HepG2 (cell line): ENCODE data around the gene PMIS2. TPM values are rescaled to one million over a fixed set of nuclear protein-coding genes. Genes with fewer than 3 reads are reported as not detected.
"Not testable (repeated sequence)": the region's sequence is repeated elsewhere in the genome, so short reads cannot be mapped to it uniquely, and the experiment has no call there.

Experiments
- ATAC-seq: fragments of 200-7000 bp; cut with Tn5 transposase; 3 replicates; pipeline ENCODE4 v1.9.1; 2020; ENCODE audit warnings: mild to moderate bottlenecking, moderate library complexity
- BruUV-seq: library from RNA; stranded (reverse); fragments of 400-500 nt; replicated peaks from 2 replicates; lab custom pipeline; 2021; lab: Mats Ljungman, UMichigan
- CTCF ChIA-PET: fragments of 300-600 bp; formaldehyde crosslinking; extraction: SDS; loops from one replicate; lab custom pipeline; 2021; ENCODE audit warnings: low total read pairs, inconsistent platforms, low intra/inter-chr PET ratio; lab: Yijun Ruan, JAX
- POLR2A ChIA-PET: fragments of 350-600 bp; sonication (Branson Sonifier 250); formaldehyde crosslinking; loops from one replicate; lab custom pipeline; 2020; ENCODE audit warnings: antibody characterized with exemption, inconsistent platforms; lab: Yijun Ruan, JAX
- DNase-seq: peaks from one replicate; pipeline ENCODE4 v3.0.0-alpha.2; 2015; ENCODE audit warnings: low spot score
- FAIRE-seq: peaks from 3 replicates; lab custom pipeline; 2011; peaks lifted over from hg19 to GRCh38; lab: Jason Lieb, UNC
- H2AFZ ChIP-seq: one replicate; pipeline ENCODE4 v1.6.1; 2011; ENCODE audit warnings: low read length, inconsistent platforms
- H3K27ac ChIP-seq: fragments of 300-600 bp; 3 replicates; pipeline ENCODE4 v1.8.0; 2011; ENCODE audit warnings: mixed run types, mild to moderate bottlenecking, mixed read lengths, low read length, inconsistent platforms; ENCODE audit not compliant: insufficient read depth; ENCODE audit errors: extremely low read length
- H3K27me3 ChIP-seq, 2 experiments: fragments of 200-600 bp in 1 of 2; 2 replicates in 1 of 2; 3 replicates in 1 of 2; pipeline versions ENCODE4 v1.6.0 to v1.8.0; 2011; ENCODE audit warnings: low read length in 2 of 2, mild to moderate bottlenecking in 2 of 2, moderate library complexity in 2 of 2, inconsistent platforms in 1 of 2; ENCODE audit not compliant: insufficient read depth in 2 of 2, control insufficient read depth in 1 of 2
- H3K36me3 ChIP-seq, 2 experiments: fragments of 200-600 bp in 1 of 2; replicated peaks in 1 of 2; 2 replicates in 1 of 2; 3 replicates in 1 of 2; pipeline versions ENCODE4 v1.5.1 to v1.8.0; 2011; ENCODE audit warnings: low read length in 2 of 2, inconsistent platforms in 1 of 2; ENCODE audit not compliant: insufficient read depth in 2 of 2, control insufficient read depth in 1 of 2
- H3K4me1 ChIP-seq: 2 replicates; pipeline ENCODE4 v1.5.1; 2012; ENCODE audit warnings: low read length, inconsistent platforms; ENCODE audit not compliant: insufficient read depth
- H3K4me2 ChIP-seq: 2 replicates; pipeline ENCODE4 v1.6.0; 2011; ENCODE audit warnings: low read depth, low read length, inconsistent platforms
- H3K4me3 ChIP-seq, 3 experiments: fragments of 200-600 bp in 1 of 3; sonication (generic), shearing (Covaris generic) in 1 of 3; replicated peaks in 1 of 3; 2 replicates each; pipeline ENCODE4 v1.5.1; 2011 to 2016; ENCODE audit warnings: low read length in 3 of 3, inconsistent platforms in 2 of 3, low read depth in 2 of 3, mild to moderate bottlenecking in 2 of 3, control low read depth in 1 of 3, mixed read lengths in 1 of 3; ENCODE audit not compliant: insufficient read depth in 1 of 3
- H3K79me2 ChIP-seq: one replicate; pipeline ENCODE4 v1.6.1; 2011; ENCODE audit warnings: low read length, inconsistent platforms; ENCODE audit not compliant: insufficient read depth
- H3K9ac ChIP-seq: 2 replicates; pipeline ENCODE4 v1.6.0; 2011; ENCODE audit warnings: mild to moderate bottlenecking, low read depth, low read length, inconsistent platforms; ENCODE audit not compliant: insufficient read depth
- H3K9me3 ChIP-seq: 2 replicates; pipeline ENCODE4 v1.5.1; 2012; ENCODE audit warnings: mild to moderate bottlenecking, low read length
- H4K20me1 ChIP-seq: 2 replicates; pipeline ENCODE4 v1.6.0; 2011; ENCODE audit warnings: inconsistent platforms, mild to moderate bottlenecking, low read length, moderate library complexity; ENCODE audit not compliant: insufficient read depth
- GZF1 ChIP-seq: sonication (generic); formaldehyde crosslinking; IDR thresholded peaks from 2 replicates; pipeline ENCODE4 v1.5.1; 2020; ENCODE audit warnings: mild to moderate bottlenecking, missing genetic modification reagents
- MEF2D ChIP-seq: sonication (generic); formaldehyde crosslinking; IDR thresholded peaks from 2 replicates; pipeline ENCODE4 v1.5.1; 2020; ENCODE audit warnings: mild to moderate bottlenecking, missing genetic modification reagents
- NFYB ChIP-seq: sonication (generic); formaldehyde crosslinking; IDR thresholded peaks from 2 replicates; pipeline ENCODE4 v1.4.0; 2020; ENCODE audit warnings: missing genetic modification reagents
- YEATS4 ChIP-seq: sonication (generic); formaldehyde crosslinking; IDR thresholded peaks from 2 replicates; pipeline ENCODE4 v1.4.0; 2020; ENCODE audit warnings: missing genetic modification reagents, borderline replicate concordance
- ZBTB38 ChIP-seq: sonication (generic); formaldehyde crosslinking; IDR thresholded peaks from 2 replicates; pipeline ENCODE4 v1.5.1; 2020; ENCODE audit warnings: mild to moderate bottlenecking, missing genetic modification reagents
- ZNF296 ChIP-seq: sonication (generic); formaldehyde crosslinking; conservative IDR thresholded peaks from 2 replicates; pipeline ENCODE4 v1.5.0; 2020; ENCODE audit warnings: mild to moderate bottlenecking, missing genetic modification reagents
- ZNF484 ChIP-seq: sonication (generic); formaldehyde crosslinking; IDR thresholded peaks from 2 replicates; pipeline ENCODE4 v1.5.1; 2020; ENCODE audit warnings: mild to moderate bottlenecking, low read depth, missing genetic modification reagents, borderline replicate concordance
- ZNF577 ChIP-seq: sonication (generic); formaldehyde crosslinking; IDR thresholded peaks from 2 replicates; pipeline ENCODE4 v1.4.0; 2020; ENCODE audit warnings: mild to moderate bottlenecking, low read depth, missing genetic modification reagents, borderline replicate concordance
- ZNF761 ChIP-seq: sonication (generic); formaldehyde crosslinking; conservative IDR thresholded peaks from 2 replicates; pipeline ENCODE4 v1.4.0; 2020; ENCODE audit warnings: mild to moderate bottlenecking, missing genetic modification reagents
- ZNF772 ChIP-seq: sonication (generic); formaldehyde crosslinking; IDR thresholded peaks from 2 replicates; pipeline ENCODE4 v1.5.0; 2020; ENCODE audit warnings: mild to moderate bottlenecking, missing genetic modification reagents
- ZSCAN29 ChIP-seq: sonication (generic); formaldehyde crosslinking; conservative IDR thresholded peaks from 2 replicates; pipeline ENCODE4 v1.4.0; 2020; ENCODE audit warnings: mild to moderate bottlenecking, missing genetic modification reagents
- ZSCAN30 ChIP-seq: sonication (generic); formaldehyde crosslinking; IDR thresholded peaks from 2 replicates; pipeline ENCODE4 v1.5.0; 2020; ENCODE audit warnings: mild to moderate bottlenecking, missing genetic modification reagents
- WGBS: methylation state at CpG from one replicate; pipeline ENCODE4 v1.1.6; 2017; ENCODE audit warnings: low lambda C conversion rate; 5-methylcytosine and 5-hydroxymethylcytosine counted together
- in situ Hi-C: cut with HindIII; loops from 2 replicates; pipeline ENCODE4 v1.10.0; 2017; ENCODE audit warnings: low pct_unique_long_range_greater_than_20kb; ENCODE audit not compliant: extremely low pct_ligation_motif_present
- intact Hi-C: fragments of 100-400 bp; cut with micrococcal nuclease; formaldehyde crosslinking; loops from one replicate; pipeline ENCODE4 v1.10.0; 2022; ENCODE audit not compliant: unreplicated experiment
- polyA plus RNA-seq, 8 experiments: library from polyadenylated mRNA; depleted of rRNA in 3 of 8; stranded (reverse) in 7 of 8; unstranded in 1 of 8; fragments of >200 nt; fragmentation: Illumina TruSeq in 4 of 8; extraction: Trizol in 4 of 8; gene quantifications; 2 replicates each; pipeline versions ENCODE4 v1.2.1 to v1.2.3, GENCODE V29; 2011 to 2016; ENCODE audit warnings: low read depth in 4 of 8, missing spikeins in 1 of 8, mixed read lengths in 1 of 8; ENCODE audit not compliant: insufficient read depth in 1 of 8
- total RNA-seq, 5 experiments: library from RNA; depleted of rRNA; stranded (reverse); fragments of >200 nt; fragmentation: Illumina TruSeq; extraction: Trizol; gene quantifications; 2 replicates each; pipeline ENCODE4 v1.2.3, GENCODE V29; 2016; ENCODE audit warnings: low read depth in 1 of 5
- TF ChIP-seq, protein P1 (sequence below): sonication (generic); formaldehyde crosslinking; IDR thresholded peaks from 2 replicates; pipeline ENCODE4 v1.4.0; 2020; ENCODE audit warnings: missing genetic modification reagents, borderline replicate concordance
- TF ChIP-seq, protein P2 (sequence below): sonication (generic); formaldehyde crosslinking; IDR thresholded peaks from 2 replicates; pipeline ENCODE4 v1.5.0; 2020; ENCODE audit warnings: mild to moderate bottlenecking, missing genetic modification reagents

The PMIS2 gene
- total and polyA plus RNA-seq, 2 of the 13 experiments (the other 11 are each of a cell fraction or from before 2014, with no cell fraction given) = not detected

DNA sequence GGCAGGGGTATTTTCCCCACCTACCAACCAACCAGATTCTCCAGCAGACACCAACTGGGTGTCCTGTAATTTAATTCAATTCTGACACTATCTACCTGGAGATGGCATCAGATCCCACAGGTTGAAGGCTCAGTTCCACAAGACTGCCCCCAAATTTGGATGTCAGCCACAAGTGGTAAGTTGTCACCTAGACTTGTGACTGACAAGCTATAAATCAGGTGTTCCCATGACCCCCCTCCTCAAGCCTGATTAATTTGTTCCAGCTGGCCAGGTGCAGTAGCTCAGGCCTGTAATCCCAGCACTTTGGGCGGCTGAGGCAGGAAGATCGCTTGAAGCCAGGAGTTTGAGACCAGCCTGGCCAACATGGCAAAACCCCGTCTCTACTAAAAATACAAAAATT, 16.0 kb downstream of the PMIS2 start (continued):
- TF ChIP-seq, protein P1, sequence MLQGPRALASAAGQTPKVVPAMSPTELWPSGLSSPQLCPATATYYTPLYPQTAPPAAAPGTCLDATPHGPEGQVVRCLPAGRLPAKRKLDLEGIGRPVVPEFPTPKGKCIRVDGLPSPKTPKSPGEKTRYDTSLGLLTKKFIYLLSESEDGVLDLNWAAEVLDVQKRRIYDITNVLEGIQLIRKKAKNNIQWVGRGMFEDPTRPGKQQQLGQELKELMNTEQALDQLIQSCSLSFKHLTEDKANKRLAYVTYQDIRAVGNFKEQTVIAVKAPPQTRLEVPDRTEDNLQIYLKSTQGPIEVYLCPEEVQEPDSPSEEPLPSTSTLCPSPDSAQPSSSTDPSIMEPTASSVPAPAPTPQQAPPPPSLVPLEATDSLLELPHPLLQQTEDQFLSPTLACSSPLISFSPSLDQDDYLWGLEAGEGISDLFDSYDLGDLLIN (CRISPR knock-in tag) = no peak
- TF ChIP-seq ZSCAN30 (CRISPR knock-in tag) = no peak
- TF ChIP-seq NFYB (CRISPR knock-in tag) = no peak
- no peak for TF ChIP-seq MEF2D (CRISPR knock-in tag)
- TF ChIP-seq ZNF577 (CRISPR knock-in tag) = no peak
- no peak for TF ChIP-seq YEATS4 (CRISPR knock-in tag)
- TF ChIP-seq ZNF761 (CRISPR knock-in tag) = no peak
- no peak for TF ChIP-seq ZBTB38
- TF ChIP-seq ZNF484 (CRISPR knock-in tag) = no peak
- no peak for TF ChIP-seq GZF1 (CRISPR knock-in tag)

DNA sequence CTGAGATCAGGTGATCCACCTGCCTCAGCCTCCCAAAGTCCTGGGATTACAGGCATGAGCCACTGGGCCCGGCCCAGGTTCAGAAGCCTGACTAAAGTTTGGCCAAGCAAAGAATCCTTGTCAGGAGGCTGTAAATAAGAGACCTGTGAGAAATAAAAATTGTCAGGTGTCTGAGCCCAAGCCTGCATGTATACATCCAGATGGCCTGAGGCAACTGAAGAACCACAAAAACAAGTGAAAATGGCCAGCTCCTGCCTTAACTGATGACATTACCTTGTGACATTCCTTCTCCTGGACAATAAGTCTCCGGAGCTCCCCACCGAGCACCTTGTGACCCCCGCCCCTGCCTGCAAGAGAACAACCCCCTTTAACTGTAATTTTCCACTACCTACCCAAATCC, 18.5 kb downstream of the PMIS2 start:
- POLR2A ChIA-PET = interaction anchor here (1.0 to 3.0 kb wide), 5 partner anchors 8 to 57 kb away, joined by 5 to 13 read pairs (median 6); partner anchors contain the start of gene COX6B1
- not testable (repeated sequence) for FAIRE-seq

More for the DNA sequence above, 18.5 kb downstream of the PMIS2 start:
- DNase-seq, in situ Hi-C loops, H3K79me2 ChIP-seq, H3K36me3 ChIP-seq, H4K20me1 ChIP-seq, intact Hi-C loops, CTCF ChIA-PET, H2AFZ ChIP-seq, ATAC-seq: not testable (repeated sequence)
- TF ChIP-seq ZNF772 (CRISPR knock-in tag) = peak; percentile 12; the same call in 1 of the 2 replicates
- TF ChIP-seq, protein P2, sequence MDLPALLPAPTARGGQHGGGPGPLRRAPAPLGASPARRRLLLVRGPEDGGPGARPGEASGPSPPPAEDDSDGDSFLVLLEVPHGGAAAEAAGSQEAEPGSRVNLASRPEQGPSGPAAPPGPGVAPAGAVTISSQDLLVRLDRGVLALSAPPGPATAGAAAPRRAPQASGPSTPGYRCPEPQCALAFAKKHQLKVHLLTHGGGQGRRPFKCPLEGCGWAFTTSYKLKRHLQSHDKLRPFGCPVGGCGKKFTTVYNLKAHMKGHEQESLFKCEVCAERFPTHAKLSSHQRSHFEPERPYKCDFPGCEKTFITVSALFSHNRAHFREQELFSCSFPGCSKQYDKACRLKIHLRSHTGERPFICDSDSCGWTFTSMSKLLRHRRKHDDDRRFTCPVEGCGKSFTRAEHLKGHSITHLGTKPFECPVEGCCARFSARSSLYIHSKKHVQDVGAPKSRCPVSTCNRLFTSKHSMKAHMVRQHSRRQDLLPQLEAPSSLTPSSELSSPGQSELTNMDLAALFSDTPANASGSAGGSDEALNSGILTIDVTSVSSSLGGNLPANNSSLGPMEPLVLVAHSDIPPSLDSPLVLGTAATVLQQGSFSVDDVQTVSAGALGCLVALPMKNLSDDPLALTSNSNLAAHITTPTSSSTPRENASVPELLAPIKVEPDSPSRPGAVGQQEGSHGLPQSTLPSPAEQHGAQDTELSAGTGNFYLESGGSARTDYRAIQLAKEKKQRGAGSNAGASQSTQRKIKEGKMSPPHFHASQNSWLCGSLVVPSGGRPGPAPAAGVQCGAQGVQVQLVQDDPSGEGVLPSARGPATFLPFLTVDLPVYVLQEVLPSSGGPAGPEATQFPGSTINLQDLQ (CRISPR knock-in tag) = 0 out of 2 replicates have a peak, but pooled peaks have one; percentile 46
- 0 out of 2 replicates have a peak, but pooled peaks have one; percentile 13 for TF ChIP-seq ZSCAN29
- TF ChIP-seq ZNF296 (CRISPR knock-in tag) = peak; percentile 34; the same call in 1 of the 2 replicates
- Histone ChIP-seq H3K27ac (peak overlapping the region; percentile 80), H3K4me1 (peaks cover 20% of the 10 kb centered on the region), H3K4me2 (peak overlapping the region; percentile 76), H3K9ac (peak overlapping the region; percentile 56), H3K4me3 (peak overlapping the region; percentile 19 to 60 (median 46); a peak in 3 of 6 replicates), H3K9me3 (peaks cover 23% of the 10 kb centered on the region), H3K27me3 (peaks cover 0 to 11% of the 10 kb centered on the region in 2 experiments; a peak in 1 of 5 replicates)
- BruUV-seq = TSS peak; percentile 99
- 13% methylated on average over 4 of the region's 4 CpGs for WGBS
